GM21526 (cell line): Measurements from ENCODE around the gene CHMP5.
"Not testable (repeated sequence)": the region's sequence is repeated elsewhere in the genome, so short reads cannot be mapped to it uniquely, and the experiment has no call there.

Experiments used
- ATAC-seq: cut with Tn5 transposase; IDR thresholded peaks from one replicate; pipeline ENCODE4 v1.9.1; 2021; ENCODE audit warnings: moderate library complexity; ENCODE audit not compliant: unreplicated experiment, low FRiP score

CHMP5 gene

GRCh38 chr9:33310748-33311147, 45.9 kb downstream of the CHMP5 start:
- no peak for ATAC-seq

- no peak for ATAC-seq
Observed at GRCh38 chr9:33311953-33312352, 47.1 kb downstream of the CHMP5 start.

DNA sequence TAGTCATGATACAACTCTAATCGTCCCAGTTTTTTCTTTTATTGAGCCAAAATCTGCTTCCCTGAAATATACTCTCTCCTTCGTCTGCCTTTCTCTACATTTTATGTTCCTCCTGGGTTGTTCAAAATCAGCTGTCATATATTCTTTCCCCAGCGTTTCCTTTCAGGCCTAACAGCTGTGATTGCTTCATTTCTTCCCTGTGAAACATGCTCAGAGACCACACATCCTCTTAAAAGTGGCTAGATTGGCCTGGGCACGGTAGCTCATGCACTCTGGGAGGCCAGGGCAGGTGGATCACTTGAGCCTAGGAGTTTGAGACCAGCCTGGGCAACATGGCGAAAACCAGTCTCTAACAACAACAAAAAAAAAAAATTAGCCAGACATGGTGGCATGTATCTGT, 50.5 kb downstream of the CHMP5 start:
- no peak for ATAC-seq

DNA sequence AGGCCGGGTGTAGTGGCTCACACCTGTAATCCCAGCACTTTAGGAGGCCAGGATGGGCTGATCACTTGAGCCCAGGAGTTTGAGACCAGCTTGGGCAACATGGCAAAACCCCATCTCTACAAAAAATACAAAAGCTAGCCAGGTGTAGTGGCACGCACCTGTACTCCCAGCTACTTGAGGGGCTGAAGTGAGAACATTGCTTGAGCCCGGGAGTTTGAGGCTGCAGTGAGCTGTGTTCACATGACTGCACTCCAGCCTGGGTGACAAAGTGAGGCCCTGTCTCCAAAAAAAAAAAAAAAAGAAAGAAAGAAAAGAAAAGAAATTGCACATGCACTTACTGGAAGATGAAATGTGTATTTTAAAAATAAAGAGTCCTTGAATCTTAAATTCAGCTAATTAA, 52.3 kb downstream of the CHMP5 start:
- not testable (repeated sequence) for ATAC-seq

GRCh38 chr9:33318225-33318624, 53.4 kb downstream of the CHMP5 start:
- no peak for ATAC-seq

DNA sequence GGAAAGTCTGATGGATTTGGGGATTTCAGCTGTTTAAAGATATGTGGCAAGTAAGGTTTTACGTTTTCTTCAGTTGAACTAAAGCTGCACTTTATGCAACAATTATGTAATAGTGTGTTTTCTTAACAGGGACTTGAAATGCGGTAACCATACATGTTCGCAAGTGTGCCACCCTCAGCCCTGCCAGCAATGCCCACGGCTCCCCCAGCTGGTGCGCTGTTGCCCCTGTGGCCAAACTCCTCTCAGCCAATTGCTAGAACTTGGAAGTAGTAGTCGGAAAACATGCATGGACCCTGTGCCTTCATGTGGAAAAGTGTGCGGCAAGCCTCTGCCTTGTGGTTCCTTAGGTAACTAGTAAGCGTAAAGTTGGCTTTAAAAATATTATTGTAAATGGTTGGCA, 53.9 kb downstream of the CHMP5 start:
- ATAC-seq = no peak

GRCh38 chr9:33320230-33320567, 55.4 kb downstream of the CHMP5 start:
- ATAC-seq = no peak

DNA sequence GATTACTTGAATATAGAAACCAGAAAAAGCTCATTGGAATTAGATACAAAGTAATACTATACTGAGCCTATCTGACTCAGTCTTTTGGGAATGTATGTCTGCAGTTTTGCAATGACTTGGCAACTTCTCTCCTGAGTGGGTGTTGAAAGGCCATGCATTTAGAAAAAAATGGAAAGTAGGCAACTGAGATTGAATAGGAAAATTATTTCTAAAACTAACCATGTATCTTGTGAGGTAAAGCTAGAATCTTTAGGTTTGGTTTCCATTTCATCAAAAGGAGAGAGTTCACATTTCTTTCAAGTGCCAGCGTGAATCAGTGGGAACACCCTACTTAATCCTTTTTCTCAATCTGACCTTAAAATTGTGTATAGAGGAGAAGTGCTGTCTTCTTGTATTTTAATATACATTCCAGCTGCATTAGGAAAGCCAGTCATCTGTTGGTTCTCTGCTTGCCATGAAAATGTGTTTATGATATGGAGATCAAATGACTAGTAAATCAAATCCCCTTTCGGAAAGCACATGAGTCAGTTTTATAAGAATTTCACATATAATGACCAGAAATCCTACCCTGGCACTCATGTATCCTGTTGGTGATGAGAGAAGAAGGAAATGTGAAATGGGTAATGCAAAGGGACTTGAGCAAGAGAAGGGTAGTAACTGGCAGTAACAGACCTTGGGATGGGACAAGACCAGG, 55.9 kb downstream of the CHMP5 start:
- no peak for ATAC-seq

DNA sequence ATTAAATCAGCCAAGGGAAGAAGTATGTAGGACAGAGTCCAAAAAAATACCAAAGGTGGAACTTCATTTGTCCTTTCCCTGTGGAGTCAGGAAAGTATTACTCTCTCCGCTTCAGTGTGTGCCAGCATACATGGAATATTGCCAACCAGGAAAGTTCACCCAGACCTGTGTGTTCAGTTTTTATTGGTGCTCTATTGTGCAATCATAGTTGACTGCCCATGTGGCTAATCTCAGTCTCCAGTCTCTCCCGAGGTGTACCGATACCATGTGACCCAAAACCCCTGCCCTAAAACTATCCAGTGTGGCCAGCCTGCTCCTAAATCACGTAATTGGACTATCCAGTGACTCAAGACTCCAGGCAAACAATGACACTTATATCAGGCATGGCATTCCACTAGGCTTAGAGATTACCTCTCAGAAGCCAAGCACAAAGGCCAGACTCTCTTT, 64.3 kb downstream of the CHMP5 start:
- ATAC-seq = no peak

- no peak for ATAC-seq
Observed at GRCh38 chr9:33329979-33330378, 65.1 kb downstream of the CHMP5 start.

GRCh38 chr9:33331377-33331891, 66.6 kb downstream of the CHMP5 start:
- ATAC-seq = no peak
